Umbilical cord (tissue), 2 donors: ENCODE data around the gene TJP2. TPM values are rescaled to one million over a fixed set of nuclear protein-coding genes. Genes with fewer than 3 reads are reported as not detected.

Source experiments
- DNase-seq: peaks from one replicate; pipeline ENCODE4 v3.0.0-alpha.2; 2015; ENCODE audit warnings: low spot score
- total RNA-seq: library from RNA; depleted of rRNA; stranded (reverse); fragments of >200 nt; gene quantifications from one replicate; pipeline ENCODE4 v1.2.3, GENCODE V29; 2014; ENCODE audit warnings: low replicate concordance; ENCODE audit not compliant: insufficient read depth

The TJP2 gene
- total RNA-seq, 1 donor from 2014 or later = 35.9 TPM

DNA sequence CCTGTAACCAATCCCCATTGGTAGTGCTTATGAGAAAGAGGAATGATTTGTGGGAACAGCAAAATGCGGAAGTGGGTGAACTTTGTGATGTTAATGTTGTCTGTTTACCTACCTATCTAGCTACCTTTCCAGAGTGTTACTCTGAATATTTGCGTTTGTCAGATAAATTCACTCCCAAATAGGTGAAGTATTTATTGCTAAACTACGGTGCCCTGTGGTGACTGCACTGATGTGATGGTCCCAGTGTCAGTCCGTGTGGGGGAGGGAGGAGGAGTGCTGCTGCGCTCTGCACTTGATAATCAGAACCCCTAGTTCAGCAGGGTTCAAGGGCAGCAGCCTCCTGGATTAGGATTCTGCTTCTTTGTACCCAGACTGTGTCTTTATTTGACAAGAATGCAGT, 55.3 kb downstream of the TJP2 start:
- no peak for DNase-seq

DNA sequence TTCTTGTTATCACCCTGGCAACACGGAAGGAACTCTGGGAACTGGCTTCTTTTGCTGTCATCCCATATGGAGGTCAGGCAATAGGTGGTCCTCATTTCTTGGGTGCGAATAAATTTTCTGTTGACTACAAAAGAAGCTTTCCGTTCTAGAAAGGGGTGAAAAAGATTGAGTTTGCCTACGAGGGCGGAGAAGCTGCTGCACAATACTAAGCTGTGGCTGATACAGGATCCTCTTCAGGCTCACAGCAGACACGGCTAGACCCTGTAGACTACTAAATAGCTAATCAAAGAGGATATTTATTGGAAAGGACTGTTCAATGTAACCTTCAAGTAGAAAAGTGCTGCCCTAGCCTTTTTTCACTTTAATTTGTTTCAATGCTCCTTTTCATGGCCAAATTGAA, 58.1 kb downstream of the TJP2 start:
- DNase-seq = no peak

DNA sequence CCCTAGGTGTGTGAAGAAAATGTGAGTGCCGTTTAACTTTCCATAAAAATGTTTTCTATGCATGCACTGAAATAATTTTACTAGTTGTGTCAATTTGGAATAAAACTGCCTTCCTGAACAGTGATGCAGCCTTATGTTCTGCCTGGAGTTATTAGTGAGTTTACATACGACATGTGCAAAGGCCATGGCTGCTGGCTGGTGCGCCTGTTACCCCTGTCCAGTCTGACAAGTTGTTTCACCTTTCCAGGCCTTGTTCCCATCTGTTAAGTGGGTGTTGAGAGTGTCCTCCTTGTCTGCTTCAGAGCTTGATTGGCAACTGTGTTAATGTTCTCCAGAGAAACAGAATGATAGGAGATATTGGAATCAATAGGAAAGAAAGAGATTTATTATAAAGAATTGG, 60.6 kb downstream of the TJP2 start:
- no peak for DNase-seq

DNA sequence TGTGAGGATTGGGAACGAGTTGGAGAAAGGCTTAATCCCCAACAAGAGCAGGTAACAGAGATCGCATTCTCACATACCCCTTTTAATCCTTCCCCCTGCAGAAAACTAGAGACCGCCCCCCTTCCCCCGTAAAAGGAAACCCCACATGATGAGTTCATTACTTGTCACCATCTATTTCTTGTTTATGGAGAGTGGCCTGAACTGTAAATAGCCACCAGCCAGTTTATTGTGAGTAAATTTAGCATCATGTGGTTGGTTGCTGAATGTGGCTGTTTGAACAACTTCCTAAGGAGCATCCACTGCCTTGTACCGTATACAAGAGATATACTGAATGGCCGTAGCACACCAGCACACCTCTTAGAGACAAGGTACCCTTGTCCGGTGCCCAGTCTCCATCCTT, 62.1 kb downstream of the TJP2 start:
- no peak for DNase-seq

DNA sequence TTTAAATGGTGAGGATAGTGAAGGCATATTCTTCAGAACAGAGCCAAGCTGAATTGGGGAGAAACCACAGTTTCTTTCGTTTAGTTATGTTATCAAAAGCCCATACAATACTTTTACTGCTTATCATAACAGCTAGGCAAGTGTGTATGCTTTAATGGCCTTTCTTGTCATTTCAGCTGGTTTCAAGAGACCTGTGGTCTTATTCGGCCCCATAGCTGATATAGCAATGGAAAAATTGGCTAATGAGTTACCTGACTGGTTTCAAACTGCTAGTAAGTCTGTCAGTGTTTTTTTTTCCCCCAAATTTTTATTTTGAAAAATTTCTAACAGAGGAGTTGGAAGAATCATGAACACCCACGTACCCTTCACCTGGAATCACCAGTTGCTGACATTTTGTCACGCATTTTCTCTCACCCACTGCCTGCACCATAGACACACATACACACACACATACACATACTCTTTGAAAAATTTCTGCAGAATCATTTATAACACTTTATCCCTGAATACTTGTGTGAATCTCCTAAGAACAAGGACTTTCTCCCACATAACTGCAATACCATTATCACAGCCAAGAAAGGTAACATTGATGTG, 63.7 kb downstream of the TJP2 start:
- no peak for DNase-seq

- no peak for DNase-seq
Measured at GRCh38 chr9:69243116-69243515, 69.0 kb downstream of the TJP2 start.

DNA sequence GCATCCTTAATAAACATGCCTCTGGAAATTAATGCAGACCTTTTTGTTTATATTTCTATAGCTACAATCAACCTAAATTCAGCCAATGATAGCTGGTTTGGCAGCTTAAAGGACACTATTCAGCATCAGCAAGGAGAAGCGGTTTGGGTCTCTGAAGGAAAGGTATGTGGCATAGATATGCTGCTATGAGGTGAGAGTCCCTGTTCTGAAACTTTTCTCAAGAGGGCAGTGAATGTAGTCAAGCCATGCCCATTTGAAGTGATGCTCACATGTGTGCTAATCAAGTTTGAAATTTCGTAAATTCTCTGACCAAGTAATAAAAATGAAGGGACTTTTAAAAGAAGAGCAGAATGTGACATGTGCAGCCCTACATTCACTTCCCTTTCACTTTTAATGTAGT, 72.6 kb downstream of the TJP2 start:
- DNase-seq = no peak

GRCh38 chr9:69248005-69248404, 73.9 kb downstream of the TJP2 start:
- DNase-seq = no peak

- no peak for DNase-seq
Measured at GRCh38 chr9:69249337-69249736, 75.3 kb downstream of the TJP2 start.

DNA sequence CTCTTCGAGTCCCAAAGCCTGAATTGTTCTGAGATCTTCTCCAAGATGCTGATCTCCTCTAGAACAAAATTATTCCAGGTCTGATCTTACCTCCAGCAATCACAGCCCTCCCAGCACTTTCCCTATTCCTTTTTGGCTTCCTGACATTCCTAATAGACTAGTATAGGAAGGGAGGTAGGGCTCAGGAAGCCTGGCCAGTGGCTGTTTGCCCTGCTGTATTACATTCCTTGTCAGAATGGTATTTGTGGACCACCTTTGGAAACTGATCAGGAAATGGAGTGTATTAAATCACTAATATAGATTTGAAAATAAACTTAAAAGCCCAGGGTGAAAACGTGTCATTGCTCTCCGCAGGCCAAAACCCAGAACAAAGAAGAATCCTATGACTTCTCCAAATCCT, 76.6 kb downstream of the TJP2 start:
- DNase-seq = no peak

- peak; percentile 20 for DNase-seq
Measured at GRCh38 chr9:69252436-69252835, 78.4 kb downstream of the TJP2 start.

DNA sequence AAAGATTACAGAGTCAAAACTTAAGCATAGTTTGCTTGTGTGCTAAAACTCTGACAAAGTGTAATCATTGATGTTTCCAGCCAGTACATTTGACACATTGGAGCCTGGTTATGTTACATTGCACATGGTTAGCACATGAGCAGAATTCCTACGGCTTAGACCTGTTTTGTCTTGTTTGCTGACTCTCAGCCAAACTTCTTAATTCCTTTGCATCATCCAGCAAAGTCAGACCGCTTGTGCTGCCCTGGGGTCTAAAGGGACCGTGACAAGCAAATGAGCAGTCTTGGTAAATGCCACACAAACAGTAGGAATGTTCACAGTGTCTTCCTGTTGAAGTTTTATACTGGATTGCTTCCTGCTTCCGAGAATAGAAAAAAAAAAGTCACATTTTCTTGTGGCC, 79.0 kb downstream of the TJP2 start:
- peak; percentile 71 for DNase-seq

DNA sequence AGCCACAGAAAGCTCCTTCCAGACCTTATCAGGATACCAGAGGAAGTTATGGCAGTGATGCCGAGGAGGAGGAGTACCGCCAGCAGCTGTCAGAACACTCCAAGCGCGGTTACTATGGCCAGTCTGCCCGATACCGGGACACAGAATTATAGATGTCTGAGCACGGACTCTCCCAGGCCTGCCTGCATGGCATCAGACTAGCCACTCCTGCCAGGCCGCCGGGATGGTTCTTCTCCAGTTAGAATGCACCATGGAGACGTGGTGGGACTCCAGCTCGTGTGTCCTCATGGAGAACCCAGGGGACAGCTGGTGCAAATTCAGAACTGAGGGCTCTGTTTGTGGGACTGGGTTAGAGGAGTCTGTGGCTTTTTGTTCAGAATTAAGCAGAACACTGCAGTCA, 80.1 kb downstream of the TJP2 start:
- no peak for DNase-seq

DNA sequence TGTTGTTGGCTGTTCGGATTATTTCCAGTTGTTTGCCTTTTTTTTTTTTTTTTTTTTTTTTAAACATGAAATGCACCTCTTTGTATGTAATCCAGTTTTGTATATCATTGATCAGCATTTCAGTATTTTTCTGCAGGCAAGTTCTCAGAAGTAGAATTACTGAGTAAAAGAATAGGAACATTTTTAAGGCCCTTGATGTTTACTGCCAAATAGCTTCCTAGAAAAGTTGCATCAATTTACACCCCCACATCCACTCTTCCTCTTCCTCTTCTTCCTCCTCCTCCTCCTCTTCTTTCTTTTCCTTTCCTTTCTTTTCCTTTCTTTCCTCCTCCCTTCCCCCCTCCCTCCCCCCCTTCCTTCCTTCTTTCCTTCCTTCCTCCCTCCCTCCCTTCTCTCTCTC, 81.5 kb downstream of the TJP2 start:
- no peak for DNase-seq

- DNase-seq = no peak
Measured at GRCh38 chr9:69258551-69258950, 84.5 kb downstream of the TJP2 start.

- no peak for DNase-seq
Measured at GRCh38 chr9:69260161-69260560, 86.1 kb downstream of the TJP2 start.

DNA sequence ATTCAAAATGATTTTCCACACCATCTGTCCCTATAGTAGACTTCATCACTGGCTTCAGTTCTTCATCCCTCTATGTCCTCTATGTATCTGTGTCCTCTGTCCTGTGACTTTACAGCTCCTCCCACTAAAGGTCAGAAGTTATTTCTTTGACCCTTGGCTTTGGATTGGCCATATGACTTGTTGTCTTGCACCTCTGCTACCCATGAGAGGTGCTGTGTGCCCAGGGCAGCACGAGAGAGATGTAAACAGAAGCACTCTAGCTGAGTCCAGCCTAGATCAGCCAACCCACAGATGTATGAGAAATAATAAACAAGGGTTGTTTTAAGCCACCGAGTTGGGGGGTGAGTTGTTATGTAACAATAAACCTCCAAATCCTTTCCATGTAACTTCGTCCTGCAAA, 87.6 kb downstream of the TJP2 start:
- DNase-seq = no peak

DNA sequence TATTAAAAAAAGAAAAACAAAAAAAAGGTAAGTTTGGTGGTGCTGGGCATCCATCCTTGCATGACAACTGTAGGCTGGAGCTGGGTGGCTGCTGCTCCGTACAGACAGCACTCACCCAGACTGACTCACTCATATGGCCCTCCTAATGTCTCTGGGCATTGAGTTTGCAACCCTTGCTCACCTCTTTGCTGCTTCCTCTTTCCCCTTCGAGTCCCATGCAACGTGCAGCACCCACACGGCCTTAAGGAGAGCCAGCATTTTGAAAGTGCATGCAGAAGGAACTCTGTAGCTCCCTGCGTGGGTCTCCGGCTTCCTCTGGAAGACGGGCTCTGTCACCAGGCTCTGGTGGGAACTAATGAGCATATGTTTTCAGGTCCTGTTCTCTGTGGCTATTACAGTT, 90.4 kb downstream of the TJP2 start:
- no peak for DNase-seq

GRCh38 chr9:69265891-69266290, 91.8 kb downstream of the TJP2 start:
- DNase-seq = no peak

DNA sequence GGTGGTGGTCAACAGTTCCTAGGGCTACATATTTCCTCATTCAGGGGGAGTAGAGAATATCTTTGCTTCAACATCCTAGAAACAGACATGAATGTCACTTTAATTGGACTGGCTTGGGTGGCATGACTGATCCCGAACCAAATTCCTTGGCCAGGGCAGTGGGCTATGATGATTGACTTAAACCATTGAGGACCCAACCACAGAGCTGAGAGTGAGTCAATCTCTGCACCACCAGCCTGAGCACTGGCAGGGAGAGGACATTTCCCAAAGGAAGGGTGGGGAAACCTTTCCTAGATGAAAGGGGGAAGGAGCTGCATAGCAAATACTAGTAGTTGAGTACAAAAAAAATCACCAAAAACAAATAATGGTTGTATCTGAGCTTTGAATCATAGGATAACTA, 98.1 kb downstream of the TJP2 start:
- no peak for DNase-seq

GRCh38 chr9:69273161-69273560, 99.1 kb downstream of the TJP2 start:
- DNase-seq = no peak

DNA sequence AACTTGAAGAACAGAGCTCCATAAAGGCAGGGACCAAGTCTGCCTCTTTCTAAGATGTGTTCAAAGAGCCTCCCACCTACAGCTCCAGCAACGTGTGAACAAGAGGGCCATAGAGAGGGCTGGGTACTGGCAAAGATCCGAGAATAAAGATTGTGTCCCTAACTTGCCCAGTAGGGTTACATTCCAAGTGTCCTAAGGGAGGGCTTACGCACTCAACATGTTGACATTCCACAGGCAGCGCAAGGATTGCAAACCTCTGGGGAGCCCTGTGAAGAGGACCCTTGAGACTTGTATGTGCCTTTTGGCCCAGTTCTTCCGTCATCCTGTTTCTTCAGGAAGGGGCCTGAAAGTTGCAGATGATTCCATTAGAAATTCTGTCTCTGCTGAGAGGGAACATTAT, 102.7 kb downstream of the TJP2 start:
- peak; percentile 51 for DNase-seq

- DNase-seq = no peak
Measured at GRCh38 chr9:69279084-69279731, 105.1 kb downstream of the TJP2 start.

- DNase-seq = no peak
Measured at GRCh38 chr9:69279733-69280132, 105.7 kb downstream of the TJP2 start.
